MCF 10A (cell line): Measurements from ENCODE around the gene NUPR2. TPM values are rescaled to one million over a fixed set of nuclear protein-coding genes. Genes with fewer than 3 reads are reported as not detected.
"Not testable (repeated sequence)": the region's sequence is repeated elsewhere in the genome, so short reads cannot be mapped to it uniquely, and the experiment has no call there.

Experiments used
- BruUV-seq: library from RNA; stranded (reverse); fragments of 400-500 nt; replicated peaks from 2 replicates; lab custom pipeline; 2021; lab: Mats Ljungman, UMichigan
- CTCF ChIA-PET: fragments of 300-600 bp; sonication (Branson Sonifier 250); formaldehyde crosslinking; extraction: SDS; loops from one replicate; lab custom pipeline; 2021; ENCODE audit warnings: antibody characterized with exemption, inconsistent platforms; lab: Yijun Ruan, JAX
- POLR2A ChIA-PET: fragments of 300-600, 350-650 bp; sonication (Branson Sonifier 250); formaldehyde crosslinking; extraction: SDS; loops from one replicate; lab custom pipeline; 2020; ENCODE audit warnings: antibody characterized with exemption, inconsistent platforms; lab: Yijun Ruan, JAX
- DNase-seq: peaks from one replicate; pipeline ENCODE4 v3.0.0-alpha.2; 2018; ENCODE audit not compliant: unreplicated experiment
- H3K27ac Mint-ChIP-seq: one replicate; pipeline ENCODE4 v1.8.0; 2022; ENCODE audit warnings: mild to moderate bottlenecking, low read depth, mixed read lengths; ENCODE audit not compliant: unreplicated experiment
- H3K27me3 Mint-ChIP-seq: one replicate; pipeline ENCODE4 v1.8.0; 2022; ENCODE audit warnings: mixed read lengths; ENCODE audit not compliant: insufficient read depth, unreplicated experiment
- H3K36me3 Mint-ChIP-seq: one replicate; pipeline ENCODE4 v1.8.0; 2022; ENCODE audit warnings: mild to moderate bottlenecking, moderate library complexity, mixed read lengths; ENCODE audit not compliant: insufficient read depth, unreplicated experiment
- H3K4me1 Mint-ChIP-seq: one replicate; pipeline ENCODE4 v1.8.0; 2022; ENCODE audit warnings: mixed read lengths; ENCODE audit not compliant: insufficient read depth, unreplicated experiment
- H3K4me3 Mint-ChIP-seq: one replicate; pipeline ENCODE4 v1.8.0; 2022; ENCODE audit warnings: mild to moderate bottlenecking, moderate library complexity, mixed read lengths; ENCODE audit not compliant: unreplicated experiment
- H3K9me3 Mint-ChIP-seq: one replicate; pipeline ENCODE4 v1.8.0; 2022; ENCODE audit warnings: mixed read lengths; ENCODE audit not compliant: unreplicated experiment
- CTCF ChIP-seq: fragments of 200-600 bp; IDR thresholded peaks from one replicate; pipeline ENCODE4 v1.8.0; 2022; ENCODE audit warnings: antibody characterized with exemption, mild to moderate bottlenecking; ENCODE audit not compliant: unreplicated experiment
- intact Hi-C: fragments of 100-400 bp; cut with micrococcal nuclease; formaldehyde crosslinking; loops from 2 replicates; pipeline ENCODE4 v1.14.1; 2022
- total RNA-seq: library from RNA; stranded (reverse); gene quantifications from 2 replicates; pipeline ENCODE4 v1.2.3, GENCODE V29; 2022

Gene NUPR2
- total RNA-seq, 1 experiment from 2014 or later: not detected

DNA sequence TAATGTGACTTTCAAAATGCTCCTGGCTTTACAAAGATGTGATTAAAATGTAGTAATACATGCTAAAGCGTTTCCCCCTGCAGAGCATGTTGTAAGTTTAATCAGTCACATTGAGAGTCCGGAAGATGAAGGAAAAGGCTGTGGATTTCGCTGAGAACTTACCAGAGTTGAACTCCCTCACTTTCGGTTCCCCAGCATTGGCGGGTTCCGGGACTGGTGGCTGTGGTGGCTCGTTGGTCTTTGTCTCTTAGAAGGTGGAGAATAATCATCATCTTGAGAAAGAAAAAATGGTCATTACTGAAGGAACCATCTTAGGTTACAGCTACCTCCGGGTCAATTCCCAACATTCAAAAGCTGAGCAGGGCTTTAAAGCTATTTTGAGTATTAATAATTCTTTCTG, 9.6 kb upstream of the NUPR2 start:
- Mint-ChIP-seq H3K4me3 (no peak overlapping the region), H3K27me3 (no peaks in the 10 kb centered on the region), H3K4me1 (no peaks in the 10 kb centered on the region), H3K27ac (no peak overlapping the region), H3K36me3 (no peaks in the 10 kb centered on the region), H3K9me3 (peaks cover 5% of the 10 kb centered on the region)
- DNase-seq: no peak
- TF ChIP-seq CTCF: no peak
- BruUV-seq: no TSS peak
- CTCF ChIA-PET: no interaction called here
- intact Hi-C loops: no loop called here
- POLR2A ChIA-PET: no interaction called here

DNA sequence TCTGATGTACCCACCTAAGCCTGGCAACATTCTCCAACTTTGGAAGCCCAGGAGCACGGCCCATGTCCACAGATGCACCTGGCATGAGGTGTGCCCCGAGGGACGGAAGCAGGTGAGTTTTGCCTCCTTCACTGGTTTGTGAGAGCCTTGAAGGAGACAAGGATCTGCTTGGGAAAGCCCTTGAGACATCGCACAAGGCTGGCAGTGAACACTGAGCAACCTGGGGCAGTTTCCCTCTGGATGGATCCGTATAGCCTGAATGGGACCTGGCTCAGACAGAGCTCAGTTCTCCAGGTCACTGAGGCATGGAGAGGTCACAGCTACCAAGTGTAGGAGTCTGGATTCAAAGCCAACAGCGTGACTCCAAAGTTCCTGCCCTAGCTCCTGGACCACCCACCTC, 8.8 kb upstream of the NUPR2 start:
- TF ChIP-seq CTCF: no peak
- H3K27me3 Mint-ChIP-seq: no peaks in the 10 kb centered on the region
- CTCF ChIA-PET: no interaction called here
- POLR2A ChIA-PET: no interaction called here
- intact Hi-C loops: no loop called here
- no peak for DNase-seq
- H3K27ac Mint-ChIP-seq: no peak overlapping the region
- H3K4me1 Mint-ChIP-seq: no peaks in the 10 kb centered on the region
- no peaks in the 10 kb centered on the region for H3K36me3 Mint-ChIP-seq
- no TSS peak for BruUV-seq
- peaks cover 5% of the 10 kb centered on the region for H3K9me3 Mint-ChIP-seq
- H3K4me3 Mint-ChIP-seq: no peak overlapping the region

DNA sequence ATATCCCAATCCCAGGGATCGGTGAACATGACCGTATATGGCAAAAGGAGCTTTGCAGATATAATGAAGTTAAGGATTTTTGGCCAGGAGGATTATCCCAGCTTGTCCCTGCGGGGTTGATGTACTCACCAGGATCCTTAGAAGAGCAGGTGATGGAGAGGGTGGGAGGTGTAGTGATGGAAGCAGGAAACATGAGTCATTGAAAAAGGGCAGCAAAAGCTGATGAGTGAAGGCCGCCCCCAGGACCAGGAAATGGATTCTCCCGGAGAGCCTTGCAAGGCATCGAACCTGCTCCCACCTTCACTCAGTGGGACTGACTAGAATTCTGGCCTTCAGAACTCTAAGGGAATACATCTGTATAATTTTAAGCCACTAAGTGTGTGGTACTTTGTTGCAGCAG, 5.2 kb upstream of the NUPR2 start:
- peaks cover 5% of the 10 kb centered on the region for H3K9me3 Mint-ChIP-seq
- BruUV-seq: no TSS peak
- H3K4me1 Mint-ChIP-seq: no peaks in the 10 kb centered on the region

GRCh38 chr7:56112244-56112643, 4.0 kb downstream of the NUPR2 start:
- intact Hi-C loops, H3K4me1 Mint-ChIP-seq, H3K4me3 Mint-ChIP-seq, POLR2A ChIA-PET, BruUV-seq, H3K36me3 Mint-ChIP-seq, H3K9me3 Mint-ChIP-seq, H3K27ac Mint-ChIP-seq, DNase-seq, H3K27me3 Mint-ChIP-seq, CTCF ChIA-PET: not testable (repeated sequence)

More for the DNA sequence above, 5.2 kb upstream of the NUPR2 start:
- Mint-ChIP-seq H3K27me3 (no peaks in the 10 kb centered on the region), H3K36me3 (no peaks in the 10 kb centered on the region), H3K4me3 (no peak overlapping the region), H3K27ac (no peak overlapping the region)
- TF ChIP-seq CTCF: no peak
- intact Hi-C loops: no loop called here
- ChIA-PET CTCF (no interaction called here), POLR2A (no interaction called here)
- DNase-seq: no peak

GRCh38 chr7:56110611-56111010, 5.6 kb downstream of the NUPR2 start:
- TF ChIP-seq CTCF: no peak
- no TSS peak for BruUV-seq
- POLR2A ChIA-PET: no interaction called here
- H3K9me3 Mint-ChIP-seq: no peaks in the 10 kb centered on the region
- no peak overlapping the region for H3K4me3 Mint-ChIP-seq
- H3K36me3 Mint-ChIP-seq: no peaks in the 10 kb centered on the region
- intact Hi-C loops: no loop called here
- no peaks in the 10 kb centered on the region for H3K4me1 Mint-ChIP-seq
- no peaks in the 10 kb centered on the region for H3K27me3 Mint-ChIP-seq
- CTCF ChIA-PET: no interaction called here
- no peak for DNase-seq
- no peak overlapping the region for H3K27ac Mint-ChIP-seq
